Measurements from ENCODE around the gene MTHFSD.

GRCh38 chr16:86510465-86511261, 44.4 kb downstream of the MTHFSD start, which contains the start of gene FOXF1:
- TF ChIP-seq EZH2phosphoT487 (IDR thresholded peaks at IDR 0.05; ENCODE audit: low read length) (no peak), CTCF (IDR thresholded peaks at IDR 0.05; ENCODE audit: low read length) (no peak), EZH2 (optimal IDR thresholded peaks at IDR 0.05; ENCODE audit: low read depth, low read length) (no peak)

All from MM.1S (cell line).